GM19023 (cell line): ENCODE results near the gene C19orf73.
"Not testable (repeated sequence)": the region's sequence is repeated elsewhere in the genome, so short reads cannot be mapped to it uniquely, and the experiment has no call there.

ENCODE experiments used
- ATAC-seq: cut with Tn5 transposase; IDR thresholded peaks from one replicate; pipeline ENCODE4 v1.9.1; 2021; ENCODE audit warnings: mild to moderate bottlenecking, moderate library complexity; ENCODE audit not compliant: unreplicated experiment

Gene C19orf73

GRCh38 chr19:49148784-49149651, 30.1 kb upstream of the C19orf73 start:
- no peak for ATAC-seq

GRCh38 chr19:49148044-49148682, 29.2 kb upstream of the C19orf73 start:
- no peak for ATAC-seq

- not testable (repeated sequence) for ATAC-seq
Observed at GRCh38 chr19:49146408-49146770, 27.4 kb upstream of the C19orf73 start.

- no peak for ATAC-seq
Observed at GRCh38 chr19:49145573-49146407, 26.8 kb upstream of the C19orf73 start.

GRCh38 chr19:49142866-49143335, 24.0 kb upstream of the C19orf73 start:
- ATAC-seq: peak; percentile 94

- ATAC-seq: no peak
Observed at GRCh38 chr19:49141352-49141751, 22.4 kb upstream of the C19orf73 start.

- ATAC-seq: no peak
Observed at GRCh38 chr19:49140951-49141350, 22.0 kb upstream of the C19orf73 start.

GRCh38 chr19:49136771-49137171, 17.8 kb upstream of the C19orf73 start:
- ATAC-seq: no peak

- no peak for ATAC-seq
Observed at GRCh38 chr19:49135686-49136085, 16.7 kb upstream of the C19orf73 start.

GRCh38 chr19:49133621-49134454, 14.9 kb upstream of the C19orf73 start:
- ATAC-seq: no peak

- no peak for ATAC-seq
Observed at GRCh38 chr19:49132974-49133609, 14.1 kb upstream of the C19orf73 start.

GRCh38 chr19:49130325-49130724, 11.4 kb upstream of the C19orf73 start:
- no peak for ATAC-seq

- no peak for ATAC-seq
Observed at GRCh38 chr19:49129238-49129583, 10.3 kb upstream of the C19orf73 start.

- no peak for ATAC-seq
Observed at GRCh38 chr19:49128545-49129237, 9.7 kb upstream of the C19orf73 start.

GRCh38 chr19:49127674-49128544, 9.0 kb upstream of the C19orf73 start:
- peak; percentile 87 for ATAC-seq

GRCh38 chr19:49127225-49127624, 8.3 kb upstream of the C19orf73 start:
- not testable (repeated sequence) for ATAC-seq

- no peak for ATAC-seq
Observed at GRCh38 chr19:49126575-49126974, 7.6 kb upstream of the C19orf73 start.

GRCh38 chr19:49125025-49125731, 6.2 kb upstream of the C19orf73 start:
- ATAC-seq: no peak
